ENCODE measurements around the gene ZDHHC11B. TPM values are rescaled to one million over a fixed set of nuclear protein-coding genes. Genes with fewer than 3 reads are reported as not detected.

ZDHHC11B gene
- total RNA-seq, 1 donor from 2014 or later = 20.0 TPM

DNA sequence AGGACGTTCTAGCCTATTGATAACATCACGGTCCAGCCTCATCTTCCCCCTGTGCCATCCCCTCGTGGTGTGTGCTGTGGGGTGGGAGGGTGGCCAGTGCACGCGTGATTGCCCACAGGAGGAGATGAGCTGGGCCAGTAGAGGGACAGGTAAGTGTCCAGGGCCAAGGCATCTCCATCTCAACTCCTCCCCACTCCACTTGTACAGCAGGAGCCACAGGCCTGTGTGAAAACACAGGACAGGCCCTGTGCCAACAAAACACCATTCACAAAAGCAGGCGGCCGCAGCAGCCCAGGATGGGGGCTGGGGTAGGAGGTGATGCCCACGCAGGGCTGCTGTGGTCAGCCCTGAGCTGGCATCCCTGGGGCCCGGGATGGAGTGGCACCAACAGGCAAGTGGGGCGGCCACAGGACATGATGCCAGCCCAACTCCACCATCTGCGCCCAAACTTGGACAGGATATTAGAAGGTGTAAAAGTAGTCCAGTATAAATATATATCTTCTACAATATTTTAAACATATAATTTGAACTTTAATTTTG is 124.0 kb downstream of the ZDHHC11B start:
- peak; percentile 17 for DNase-seq

More for the DNA sequence above, 124.0 kb downstream of the ZDHHC11B start:
- no peak for ATAC-seq
- intact Hi-C loops (cut with micrococcal nuclease) = no loop called here

Other genes starting within 250 kb of the ZDHHC11B start
- gene CEP72, start 172.4 kb downstream of the ZDHHC11B start, total RNA-seq = 1.6 TPM
- gene TPPP, start 91.4 kb downstream of the ZDHHC11B start, total RNA-seq = 34.8 TPM
- gene ZDHHC11, start 66.3 kb upstream of the ZDHHC11B start, total RNA-seq = 40.1 TPM
- 26.1 TPM for gene BRD9, start 108.1 kb upstream of the ZDHHC11B start, total RNA-seq
- 0.32 TPM for gene TRIP13, start 108.2 kb upstream of the ZDHHC11B start, total RNA-seq
- gene NKD2, start 224.1 kb upstream of the ZDHHC11B start, total RNA-seq = 3.4 TPM